NCI-H1105 (cell line): ENCODE results near the gene USP3.

Source experiments
- DNase-seq: peaks from one replicate; lab custom pipeline; 2025; lab: John Stamatoyannopoulos, UW

Gene USP3

GRCh38 chr15:63497642-63498467, 6.5 kb upstream of the USP3 start:
- DNase-seq: no peak

- DNase-seq: no peak
These were observed 5.2 kb upstream of the USP3 start for GRCh38 chr15:63499175-63499549.

DNA sequence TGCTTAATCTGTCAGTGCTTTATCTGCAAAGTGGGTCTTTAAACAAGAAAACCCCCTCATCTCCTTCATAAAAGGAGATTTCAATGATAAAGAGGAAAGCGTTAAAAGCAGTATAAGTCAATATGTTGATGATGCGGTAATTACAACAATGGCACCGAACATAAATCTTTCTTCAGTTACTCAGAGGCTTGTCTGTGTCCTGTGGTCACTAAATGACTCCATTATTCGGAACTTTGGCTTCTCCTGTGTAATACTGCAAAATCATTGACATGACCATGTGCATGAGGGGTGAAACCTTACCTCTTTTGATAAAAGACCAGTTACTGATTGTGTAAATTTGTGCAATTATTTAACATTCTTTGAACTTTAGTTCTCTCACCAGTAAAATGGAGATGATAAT, 4.8 kb upstream of the USP3 start:
- no peak for DNase-seq

GRCh38 chr15:63500265-63501250, 3.8 kb upstream of the USP3 start:
- no peak for DNase-seq

DNA sequence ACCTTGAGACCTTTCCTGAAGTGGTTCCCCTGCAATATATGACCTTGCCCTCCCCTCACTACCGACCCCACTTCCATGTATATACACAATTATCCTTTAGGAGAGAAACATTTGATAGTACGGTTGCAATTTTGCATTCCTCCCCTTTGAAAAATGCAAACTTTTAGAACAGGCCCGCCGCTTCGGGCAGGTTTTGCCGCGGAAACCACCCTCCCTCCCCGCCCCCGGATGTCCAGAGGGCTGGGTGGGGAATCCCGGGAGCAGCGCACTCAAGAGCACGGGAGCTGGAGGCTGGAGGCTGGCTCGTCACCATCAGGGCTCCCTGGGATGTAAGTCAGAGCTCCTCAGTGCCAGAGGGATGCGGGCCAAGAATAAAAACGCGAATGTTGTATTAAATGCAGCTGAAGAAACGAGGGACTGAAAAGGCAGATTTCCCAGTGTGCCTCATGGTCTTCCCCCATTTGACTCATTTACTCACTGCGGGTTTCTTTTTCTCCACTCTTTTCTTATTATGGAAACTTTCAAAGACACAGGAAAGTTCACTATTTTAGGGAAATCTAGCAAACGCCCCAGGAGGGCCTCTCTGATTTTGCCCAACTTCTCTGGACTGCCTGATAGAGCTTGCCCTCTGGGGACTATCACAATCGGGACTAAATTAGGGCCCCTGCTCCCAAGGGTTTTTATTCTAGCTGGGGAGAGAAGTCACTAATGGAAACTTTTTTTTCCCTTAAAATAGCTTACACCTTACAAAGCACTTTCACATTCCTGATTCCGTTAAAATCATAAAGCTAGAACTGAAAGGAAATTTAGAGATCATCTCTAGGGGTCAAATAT, 2.9 kb upstream of the USP3 start:
- DNase-seq: no peak

GRCh38 chr15:63502137-63502766, 2.1 kb upstream of the USP3 start:
- DNase-seq: no peak

- no peak for DNase-seq
These were observed 1.3 kb upstream of the USP3 start for GRCh38 chr15:63502843-63503738.

GRCh38 chr15:63503739-63504246, 600 bp upstream of the USP3 start:
- no peak for DNase-seq

GRCh38 chr15:63504979-63505841, 817 bp downstream of the USP3 start:
- DNase-seq: peak; percentile 48

- DNase-seq: no peak
These were observed 1.4 kb downstream of the USP3 start for GRCh38 chr15:63505842-63506222.

- no peak for DNase-seq
These were observed 2.2 kb downstream of the USP3 start for GRCh38 chr15:63506537-63507035.

- no peak for DNase-seq
These were observed 3.8 kb downstream of the USP3 start for GRCh38 chr15:63507878-63508818.

- DNase-seq: no peak
These were observed 4.9 kb downstream of the USP3 start for GRCh38 chr15:63509056-63509954.

DNA sequence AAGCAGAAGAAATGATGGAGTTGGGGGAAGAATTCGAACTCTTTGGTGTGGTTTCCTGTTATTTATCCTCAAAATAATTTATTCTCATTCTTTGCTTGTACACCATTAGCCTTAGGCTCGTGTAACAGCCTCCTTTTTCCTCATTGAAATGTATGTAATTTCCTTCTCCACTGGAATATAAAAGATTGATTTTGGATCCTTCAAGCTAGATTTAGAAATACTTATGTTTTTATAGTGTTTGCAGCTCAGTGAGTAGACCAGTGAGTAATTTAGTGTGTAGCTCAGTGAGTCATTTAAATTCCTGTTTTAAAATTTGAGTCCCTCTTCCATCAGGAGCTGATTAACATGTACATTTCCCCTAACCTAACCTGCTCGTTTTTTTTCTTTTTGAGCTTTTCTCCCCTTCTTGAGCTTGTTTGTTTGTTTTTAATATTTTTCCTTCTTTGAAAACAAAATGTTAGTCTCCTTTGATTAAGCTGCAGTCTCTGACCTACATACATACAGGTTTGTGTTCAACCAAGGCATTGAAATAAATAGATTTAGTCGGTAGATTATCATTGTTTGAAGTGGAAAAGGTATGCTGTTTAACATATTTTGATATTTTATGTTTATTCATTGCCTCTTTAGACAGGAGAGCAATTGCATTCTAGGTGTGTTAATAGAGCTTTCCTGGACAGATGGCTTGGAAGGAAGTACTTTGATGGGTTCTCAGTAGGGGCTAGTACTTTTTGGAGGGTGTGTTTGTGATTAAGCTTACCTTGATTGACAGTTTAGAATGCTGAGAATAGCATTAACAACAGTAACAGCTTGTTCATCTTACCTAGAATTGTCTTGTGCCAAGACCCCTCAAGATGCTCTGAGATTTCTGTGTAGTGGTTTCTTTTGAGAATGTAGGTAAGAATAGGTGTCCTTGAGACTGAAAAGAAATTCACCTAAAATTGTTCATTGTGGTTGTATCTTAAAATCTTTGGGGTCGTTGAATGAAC, 5.9 kb downstream of the USP3 start:
- no peak for DNase-seq

- no peak for DNase-seq
These were observed 7.8 kb downstream of the USP3 start for GRCh38 chr15:63512148-63512547.

GRCh38 chr15:63513271-63513670, 8.9 kb downstream of the USP3 start:
- DNase-seq: no peak
